COR-L47 (cell line): ENCODE data around the gene ADORA1.
A peak's percentile ranks its signal among the peaks of the same experiment; 100 is the strongest.

Experiments
- DNase-seq: peaks from one replicate; lab custom pipeline; 2025; lab: John Stamatoyannopoulos, UW

The ADORA1 gene

GRCh38 chr1:203093754-203094410, 33.6 kb upstream of the ADORA1 start:
- DNase-seq: no peak

GRCh38 chr1:203095061-203095690, 32.4 kb upstream of the ADORA1 start:
- no peak for DNase-seq

GRCh38 chr1:203096566-203096965, 31.0 kb upstream of the ADORA1 start:
- DNase-seq: no peak

GRCh38 chr1:203097001-203097400, 30.5 kb upstream of the ADORA1 start:
- no peak for DNase-seq

- no peak for DNase-seq
Measured at GRCh38 chr1:203098445-203098844, 29.1 kb upstream of the ADORA1 start.

- DNase-seq: no peak
Measured at GRCh38 chr1:203098914-203099520, 28.5 kb upstream of the ADORA1 start.

- no peak for DNase-seq
Measured at GRCh38 chr1:203099805-203100515, 27.6 kb upstream of the ADORA1 start.

GRCh38 chr1:203100516-203100869, 27.0 kb upstream of the ADORA1 start:
- no peak for DNase-seq

GRCh38 chr1:203101813-203102634, 25.5 kb upstream of the ADORA1 start:
- no peak for DNase-seq

GRCh38 chr1:203103216-203103615, 24.3 kb upstream of the ADORA1 start:
- DNase-seq: no peak

GRCh38 chr1:203103829-203104495, 23.6 kb upstream of the ADORA1 start:
- no peak for DNase-seq

GRCh38 chr1:203104789-203105390, 22.6 kb upstream of the ADORA1 start:
- DNase-seq: no peak

GRCh38 chr1:203112475-203112874, 15.1 kb upstream of the ADORA1 start:
- DNase-seq: no peak

GRCh38 chr1:203113308-203113707, 14.2 kb upstream of the ADORA1 start:
- DNase-seq: no peak

GRCh38 chr1:203114202-203114601, 13.3 kb upstream of the ADORA1 start:
- no peak for DNase-seq

- DNase-seq: no peak
Measured at GRCh38 chr1:203116091-203116820, 11.3 kb upstream of the ADORA1 start.

- DNase-seq: peak; percentile 57
Measured at GRCh38 chr1:203117611-203118575, 9.6 kb upstream of the ADORA1 start.

GRCh38 chr1:203120325-203121153, 7.0 kb upstream of the ADORA1 start:
- no peak for DNase-seq
